ENCODE results near the gene CCL27. TPM values are rescaled to one million over a fixed set of nuclear protein-coding genes. Genes with fewer than 3 reads are reported as not detected.

The CCL27 gene
- total and polyA plus RNA-seq, 7 donors: 0.63 TPM; not detected in 6

DNA sequence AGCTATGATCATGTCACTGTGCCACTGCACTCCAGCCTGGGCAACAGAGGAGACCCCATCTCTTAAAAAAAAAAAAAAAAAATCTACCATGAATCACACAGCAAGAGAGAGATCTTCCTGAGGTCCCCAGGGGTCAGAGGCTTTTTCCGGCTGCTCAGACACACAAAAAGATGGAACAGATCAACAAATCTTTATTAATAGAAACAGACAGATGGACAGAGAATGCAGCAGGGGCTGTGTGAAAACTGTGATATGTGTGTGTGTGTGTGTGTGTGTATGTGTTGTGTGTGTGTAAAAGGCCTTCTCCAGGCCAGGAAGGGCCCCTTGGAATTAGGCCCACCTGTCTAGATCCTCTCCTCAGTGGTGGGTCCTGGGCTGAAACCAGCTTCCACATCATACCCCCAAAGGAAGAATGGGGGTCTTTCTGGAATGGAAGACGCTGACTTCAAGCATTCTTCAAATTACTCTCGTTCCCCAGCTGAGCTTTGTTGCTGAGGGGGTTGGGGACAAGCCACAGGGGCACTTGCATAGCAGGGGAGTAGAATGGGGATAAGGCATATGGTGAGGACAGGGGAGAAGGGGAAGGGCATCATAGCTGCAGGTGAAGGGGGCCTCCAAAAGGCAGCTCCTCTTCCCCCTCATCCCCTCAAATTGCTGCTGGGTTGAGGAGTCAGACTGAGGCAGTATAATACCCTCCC is 27.8 kb downstream of the CCL27 start:
- H3K9me3 ChIP-seq: no peaks in the 10 kb centered on the region
- 87 to 92% methylated on average over 3 of the region's 3 CpGs for WGBS, 2 donors
- H3K36me3 ChIP-seq: peaks cover 0 to 12% (median 3%) of the 10 kb centered on the region in 4 donors
- no peak overlapping the region for H3K4me3 ChIP-seq
- H3K4me1 ChIP-seq: peaks cover 0 to 33% (median 30%) of the 10 kb centered on the region in 4 donors
- H3K27me3 ChIP-seq: peaks cover under 1 to 5% (median under 1%) of the 10 kb centered on the region in 3 donors
- intact Hi-C loops (cut with DNase I): loop anchor here (1.0 kb wide), 1 partner anchor 22 kb away; the partner anchor contains the start of gene RPP25L
- DNase-seq: no peak
- no peak for TF ChIP-seq POLR2A (IDR thresholded peaks at IDR 0.05)
- TF ChIP-seq, protein P1, sequence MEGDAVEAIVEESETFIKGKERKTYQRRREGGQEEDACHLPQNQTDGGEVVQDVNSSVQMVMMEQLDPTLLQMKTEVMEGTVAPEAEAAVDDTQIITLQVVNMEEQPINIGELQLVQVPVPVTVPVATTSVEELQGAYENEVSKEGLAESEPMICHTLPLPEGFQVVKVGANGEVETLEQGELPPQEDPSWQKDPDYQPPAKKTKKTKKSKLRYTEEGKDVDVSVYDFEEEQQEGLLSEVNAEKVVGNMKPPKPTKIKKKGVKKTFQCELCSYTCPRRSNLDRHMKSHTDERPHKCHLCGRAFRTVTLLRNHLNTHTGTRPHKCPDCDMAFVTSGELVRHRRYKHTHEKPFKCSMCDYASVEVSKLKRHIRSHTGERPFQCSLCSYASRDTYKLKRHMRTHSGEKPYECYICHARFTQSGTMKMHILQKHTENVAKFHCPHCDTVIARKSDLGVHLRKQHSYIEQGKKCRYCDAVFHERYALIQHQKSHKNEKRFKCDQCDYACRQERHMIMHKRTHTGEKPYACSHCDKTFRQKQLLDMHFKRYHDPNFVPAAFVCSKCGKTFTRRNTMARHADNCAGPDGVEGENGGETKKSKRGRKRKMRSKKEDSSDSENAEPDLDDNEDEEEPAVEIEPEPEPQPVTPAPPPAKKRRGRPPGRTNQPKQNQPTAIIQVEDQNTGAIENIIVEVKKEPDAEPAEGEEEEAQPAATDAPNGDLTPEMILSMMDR (IDR thresholded peaks at IDR 0.05): no peak
- no peak for TF ChIP-seq POLR2AphosphoS5 (IDR thresholded peaks at IDR 0.05)
- TF ChIP-seq EP300 (IDR thresholded peaks at IDR 0.05): no peak
- no peak overlapping the region for H3K27ac ChIP-seq

DNA sequence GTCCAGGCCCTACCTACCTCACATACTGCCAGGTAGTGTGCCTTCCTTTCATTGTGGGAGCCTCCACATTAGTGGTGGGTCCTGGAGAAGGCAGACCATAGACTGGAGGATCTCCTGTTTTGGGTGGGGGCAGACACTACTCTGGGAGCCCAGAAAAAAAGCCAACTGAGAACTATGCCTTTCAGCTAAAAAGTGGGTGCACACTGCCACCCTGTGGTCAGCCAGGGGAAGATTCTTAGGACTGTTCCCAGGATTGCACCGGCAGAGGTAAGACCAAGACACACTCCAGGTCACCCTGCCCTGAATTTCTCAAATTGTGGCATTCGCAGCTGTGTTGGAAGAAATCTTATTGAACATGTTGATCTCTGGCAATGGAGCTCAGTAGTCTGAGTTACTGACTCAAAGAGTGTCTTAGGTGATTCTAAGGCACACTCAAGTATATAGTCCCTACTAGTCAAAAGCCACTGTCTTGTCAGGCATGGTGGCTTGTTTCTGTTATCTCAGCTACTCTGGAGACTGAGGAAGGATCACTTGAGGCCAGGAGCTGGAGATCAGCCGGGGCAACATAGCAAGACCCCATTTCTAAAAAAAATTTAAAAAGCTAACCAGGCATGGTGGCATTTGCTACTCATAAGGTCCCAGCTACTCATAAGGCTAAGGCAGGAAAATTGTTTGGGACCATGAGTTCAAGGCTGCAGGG is 28.5 kb downstream of the CCL27 start:
- Histone ChIP-seq H3K9me3 (no peaks in the 10 kb centered on the region), H3K4me1 (peaks cover 0 to 38% (median 35%) of the 10 kb centered on the region in 4 donors), H3K27ac (no peak overlapping the region), H3K27me3 (peaks cover 7 to 12% (median 8%) of the 10 kb centered on the region in 3 donors), H3K36me3 (peaks cover 0 to 12% (median 3%) of the 10 kb centered on the region in 4 donors), H3K4me3 (no peak overlapping the region)
- DNase-seq: peak; percentile 79
- WGBS, 2 donors: 21 to 25% methylated on average over 3 of the region's 3 CpGs
- no peak for TF ChIP-seq POLR2AphosphoS5 (IDR thresholded peaks at IDR 0.05)
- TF ChIP-seq POLR2A (IDR thresholded peaks at IDR 0.05): no peak
- TF ChIP-seq, protein P1 (IDR thresholded peaks at IDR 0.05): peak; percentile 77 to 83 (median 81)
- intact Hi-C loops (cut with DNase I): loop anchor here (1.0 kb wide), 1 partner anchor 22 kb away; the partner anchor contains the start of gene RPP25L

GRCh38 chr9:34633166-34633565 is 29.3 kb downstream of the CCL27 start:
- Histone ChIP-seq H3K4me3 (no peak overlapping the region), H3K27me3 (peaks cover 12 to 20% (median 14%) of the 10 kb centered on the region in 3 donors), H3K4me1 (peaks cover 0 to 41% (median 38%) of the 10 kb centered on the region in 4 donors), H3K9me3 (no peaks in the 10 kb centered on the region), H3K36me3 (peaks cover 0 to 12% (median 3%) of the 10 kb centered on the region in 4 donors), H3K27ac (no peak overlapping the region)
- intact Hi-C loops (cut with DNase I): no loop called here
- no peak for DNase-seq
- TF ChIP-seq, protein P1 (IDR thresholded peaks at IDR 0.05): no peak
- no peak for TF ChIP-seq POLR2AphosphoS5 (IDR thresholded peaks at IDR 0.05)
- no peak for TF ChIP-seq POLR2A (IDR thresholded peaks at IDR 0.05)
- TF ChIP-seq EP300 (IDR thresholded peaks at IDR 0.05): no peak
- 64 to 70% methylated on average over 5 of the region's 5 CpGs for WGBS, 2 donors

DNA sequence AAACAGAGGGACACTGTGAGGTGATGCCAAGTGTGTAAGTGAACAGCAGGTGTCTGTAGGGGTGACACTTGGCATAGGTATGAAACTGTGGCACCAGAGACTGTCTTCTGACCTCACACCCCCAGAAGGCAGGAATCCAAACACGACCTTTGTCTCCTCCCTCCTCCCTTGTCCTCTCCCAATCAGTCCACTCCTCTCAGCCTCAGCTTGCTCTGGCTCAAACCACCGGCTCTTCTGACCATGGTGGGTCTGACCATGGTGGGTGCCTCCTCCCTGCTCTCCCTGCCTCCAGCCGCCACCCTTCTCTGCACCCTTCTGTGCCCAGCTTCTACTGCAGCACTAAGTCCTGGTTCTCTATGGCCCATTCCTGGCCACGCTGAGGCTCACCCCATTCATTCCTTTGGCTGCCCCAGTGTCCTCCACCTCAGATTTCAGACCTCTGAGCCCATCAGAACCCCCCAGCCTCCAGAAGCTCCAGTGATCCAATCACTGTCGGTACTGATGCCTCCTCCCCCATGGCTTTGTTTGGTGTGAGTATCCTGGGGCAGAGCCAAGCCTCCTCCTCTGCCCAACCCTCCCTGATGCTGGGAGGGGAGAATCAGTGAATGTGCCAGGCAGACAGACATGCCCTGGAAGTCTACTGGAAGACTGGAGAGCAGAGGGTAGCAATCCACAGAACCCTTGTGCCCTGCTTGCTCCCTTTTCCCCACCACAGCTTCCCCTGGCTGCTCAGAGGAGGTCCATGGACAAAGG is 31.9 kb downstream of the CCL27 start:
- Histone ChIP-seq H3K9me3 (no peaks in the 10 kb centered on the region), H3K4me3 (no peak overlapping the region), H3K27me3 (peaks cover 31 to 46% (median 40%) of the 10 kb centered on the region in 3 donors), H3K36me3 (peaks cover 0 to 8% (median 2%) of the 10 kb centered on the region in 4 donors), H3K27ac (no peak overlapping the region), H3K4me1 (peaks cover 0 to 23% (median 18%) of the 10 kb centered on the region in 4 donors)
- no peak for DNase-seq
- intact Hi-C loops (cut with DNase I): no loop called here
- WGBS, 2 donors: 15 to 39% methylated on average over 5 of the region's 5 CpGs
- TF ChIP-seq, protein P1 (IDR thresholded peaks at IDR 0.05): no peak
- TF ChIP-seq EP300 (IDR thresholded peaks at IDR 0.05) (no peak), POLR2AphosphoS5 (IDR thresholded peaks at IDR 0.05) (no peak), POLR2A (IDR thresholded peaks at IDR 0.05) (no peak)
